Neutrophil (primary cell): ENCODE data around the gene SHF.

Source experiments
- H3K27ac ChIP-seq: fragments of 200-600 bp; sonication (generic); 2 replicates; pipeline ENCODE4 v1.5.1; 2016; ENCODE audit warnings: mild to moderate bottlenecking, moderate library complexity
- H3K27me3 ChIP-seq: fragments of 200-600 bp; sonication (generic); 2 replicates; pipeline ENCODE4 v1.6.0; 2016; ENCODE audit warnings: mild to moderate bottlenecking
- H3K36me3 ChIP-seq: fragments of 200-600 bp; sonication (generic); 2 replicates; pipeline ENCODE4 v1.5.1; 2017
- H3K4me1 ChIP-seq, 2 experiments: fragments of 200-600 bp in 1 of 2; sonication (generic) in 1 of 2; 1 replicate in 1 of 2; 2 replicates in 1 of 2; pipeline versions ENCODE4 v1.5.1 to v1.6.1; 2013 to 2016; ENCODE audit warnings: low read depth in 1 of 2, low read length in 1 of 2, mild to moderate bottlenecking in 1 of 2, moderate library complexity in 1 of 2; ENCODE audit not compliant: control insufficient read depth in 1 of 2, insufficient read depth in 1 of 2
- H3K4me3 ChIP-seq, 2 experiments: fragments of 200-600 bp in 1 of 2; sonication (generic) in 1 of 2; 1 replicate in 1 of 2; 2 replicates in 1 of 2; pipeline ENCODE4 v1.5.1; 2013 to 2016; ENCODE audit warnings: low read depth in 1 of 2, low read length in 1 of 2, mild to moderate bottlenecking in 1 of 2, moderate library complexity in 1 of 2
- H3K9me3 ChIP-seq: fragments of 200-600 bp; sonication (generic); 2 replicates; pipeline ENCODE4 v1.5.1; 2016
- CTCF ChIP-seq: fragments of 200-600 bp; sonication (generic); IDR thresholded peaks from 2 replicates; pipeline ENCODE4 v1.5.1; 2016; ENCODE audit warnings: antibody characterized with exemption

The SHF gene

GRCh38 chr15:45144775-45145174 is 43.0 kb downstream of the SHF start:
- no peaks in the 10 kb centered on the region for H3K36me3 ChIP-seq
- TF ChIP-seq CTCF, result no peak
- H3K4me1 ChIP-seq, result no peaks in the 10 kb centered on the region
- no peaks in the 10 kb centered on the region for H3K9me3 ChIP-seq
- no peak overlapping the region for H3K27ac ChIP-seq
- no peak overlapping the region for H3K4me3 ChIP-seq
- H3K27me3 ChIP-seq, result no peaks in the 10 kb centered on the region

- Histone ChIP-seq H3K4me3 (no peak overlapping the region), H3K36me3 (no peaks in the 10 kb centered on the region), H3K4me1 (no peaks in the 10 kb centered on the region), H3K27me3 (no peaks in the 10 kb centered on the region), H3K9me3 (no peaks in the 10 kb centered on the region), H3K27ac (no peak overlapping the region)
- no peak for TF ChIP-seq CTCF
These were observed 43.8 kb downstream of the SHF start for GRCh38 chr15:45143946-45144345.

GRCh38 chr15:45143056-45143455 is 44.7 kb downstream of the SHF start:
- no peaks in the 10 kb centered on the region for H3K9me3 ChIP-seq
- H3K4me1 ChIP-seq, result no peaks in the 10 kb centered on the region
- peaks cover 3% of the 10 kb centered on the region for H3K27me3 ChIP-seq
- no peak overlapping the region for H3K4me3 ChIP-seq
- TF ChIP-seq CTCF, result no peak
- H3K36me3 ChIP-seq, result no peaks in the 10 kb centered on the region
- H3K27ac ChIP-seq, result no peak overlapping the region

GRCh38 chr15:45141386-45141785 is 46.4 kb downstream of the SHF start:
- no peak overlapping the region for H3K27ac ChIP-seq
- TF ChIP-seq CTCF, result no peak
- H3K9me3 ChIP-seq, result no peaks in the 10 kb centered on the region
- no peaks in the 10 kb centered on the region for H3K36me3 ChIP-seq
- no peak overlapping the region for H3K4me3 ChIP-seq
- H3K4me1 ChIP-seq, result no peaks in the 10 kb centered on the region
- peaks cover 18% of the 10 kb centered on the region for H3K27me3 ChIP-seq

- Histone ChIP-seq H3K36me3 (no peaks in the 10 kb centered on the region), H3K4me3 (no peak overlapping the region), H3K4me1 (no peaks in the 10 kb centered on the region), H3K27me3 (peaks cover 25% of the 10 kb centered on the region), H3K9me3 (no peaks in the 10 kb centered on the region), H3K27ac (no peak overlapping the region)
- TF ChIP-seq CTCF, result no peak
These were observed 47.1 kb downstream of the SHF start for GRCh38 chr15:45140557-45141250.
